Islet precursor cell (in vitro differentiated cells): ENCODE measurements around the gene PPP4R3A.
"Not testable (repeated sequence)": the region's sequence is repeated elsewhere in the genome, so short reads cannot be mapped to it uniquely, and the experiment has no call there.

Source experiments
- DNase-seq: peaks from one replicate; pipeline ENCODE4 v3.0.0-alpha.2; 2018

PPP4R3A gene

DNA sequence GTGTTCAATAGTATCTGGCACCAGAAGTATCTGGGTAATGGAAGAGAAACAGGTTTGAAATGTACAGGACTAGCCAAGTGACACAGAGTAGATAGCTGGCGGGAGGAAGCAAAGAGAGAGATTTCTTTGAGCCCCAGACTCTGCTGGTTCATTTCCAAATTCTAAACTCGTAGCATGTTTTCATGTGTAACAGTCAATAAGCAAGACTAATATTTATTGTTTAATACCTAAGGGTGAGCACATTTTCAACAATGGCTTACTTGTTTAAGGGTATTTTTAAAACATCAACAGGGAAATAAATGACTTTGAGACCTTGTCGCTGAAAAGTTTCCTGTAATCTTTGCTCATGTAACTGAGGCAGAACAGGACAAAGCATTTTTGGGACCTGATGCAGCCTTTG is 80.7 kb downstream of the PPP4R3A start:
- no peak for DNase-seq

DNA sequence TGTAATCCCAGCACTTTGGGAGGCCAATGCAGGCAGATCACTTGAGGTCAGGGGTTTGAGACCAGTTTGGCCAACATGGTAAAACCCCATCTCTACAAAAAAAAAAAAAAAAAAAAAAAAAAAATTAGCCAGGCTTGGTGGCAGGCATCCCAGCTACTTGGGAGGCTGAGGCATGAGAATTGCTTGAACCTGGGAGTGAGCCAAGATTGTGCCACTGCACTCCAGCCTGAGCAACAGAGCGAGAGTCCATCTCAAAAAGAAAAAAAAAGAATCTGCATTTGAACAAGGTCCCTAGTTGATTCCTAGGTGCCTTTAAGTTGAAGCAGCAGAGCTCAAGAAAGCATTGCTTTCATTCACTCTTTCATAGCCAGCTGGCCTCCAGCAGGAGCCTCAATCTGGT is 81.2 kb downstream of the PPP4R3A start:
- DNase-seq, result not testable (repeated sequence)

DNA sequence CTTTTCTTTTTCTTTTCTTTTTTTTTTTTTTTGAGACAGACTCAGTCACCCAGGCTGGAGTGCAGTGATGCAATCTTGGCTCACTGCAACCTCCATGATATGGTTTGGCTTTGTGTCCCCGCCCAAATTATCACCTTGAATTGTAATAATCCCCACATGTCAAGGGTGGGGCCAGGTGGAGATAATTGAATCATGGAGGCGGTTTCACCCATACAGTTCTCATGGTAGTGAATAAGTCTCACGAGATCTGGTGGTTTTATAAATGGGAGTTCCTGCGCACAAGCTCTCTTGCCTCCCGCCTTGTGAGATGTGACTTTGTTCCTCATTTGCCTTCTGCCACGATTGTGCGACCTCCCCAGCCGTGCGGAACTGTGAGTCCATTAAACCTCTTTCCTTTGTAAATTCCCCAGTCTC is 84.6 kb downstream of the PPP4R3A start:
- not testable (repeated sequence) for DNase-seq

DNA sequence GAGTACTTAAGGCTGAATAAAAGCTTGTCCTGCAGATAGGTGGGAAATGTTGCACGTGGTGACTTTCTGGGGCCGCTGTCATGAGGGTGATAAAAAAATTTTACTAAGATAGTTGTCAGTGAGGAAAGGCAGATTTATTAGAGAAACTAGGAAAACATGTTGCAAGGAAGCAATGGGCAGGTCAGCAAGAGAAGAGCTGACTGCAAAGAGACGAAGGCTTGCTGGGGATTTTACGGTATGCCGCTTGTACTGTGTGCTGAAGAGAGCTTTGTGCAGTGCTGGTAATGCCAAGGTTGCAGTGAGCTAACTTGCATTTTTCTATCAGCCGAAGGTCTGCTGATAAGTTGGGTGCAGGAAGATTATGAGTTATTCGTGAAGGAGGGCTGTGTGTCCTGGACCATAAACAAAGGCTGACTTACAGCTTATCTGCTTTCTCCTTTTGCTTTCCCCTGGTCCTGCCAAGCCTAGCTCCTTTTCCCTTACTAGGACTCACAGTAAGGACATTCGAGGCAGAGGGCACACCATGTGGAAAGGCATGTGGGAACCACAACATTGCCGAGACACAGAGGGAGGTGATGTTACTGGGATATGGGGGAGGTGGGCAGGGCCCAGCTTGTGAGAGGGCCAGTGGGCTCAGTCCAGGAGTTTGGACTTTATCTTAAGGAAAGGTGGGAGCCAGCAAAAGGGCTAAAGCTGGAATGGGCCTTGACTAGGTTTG is 85.1 kb downstream of the PPP4R3A start:
- no peak for DNase-seq

DNA sequence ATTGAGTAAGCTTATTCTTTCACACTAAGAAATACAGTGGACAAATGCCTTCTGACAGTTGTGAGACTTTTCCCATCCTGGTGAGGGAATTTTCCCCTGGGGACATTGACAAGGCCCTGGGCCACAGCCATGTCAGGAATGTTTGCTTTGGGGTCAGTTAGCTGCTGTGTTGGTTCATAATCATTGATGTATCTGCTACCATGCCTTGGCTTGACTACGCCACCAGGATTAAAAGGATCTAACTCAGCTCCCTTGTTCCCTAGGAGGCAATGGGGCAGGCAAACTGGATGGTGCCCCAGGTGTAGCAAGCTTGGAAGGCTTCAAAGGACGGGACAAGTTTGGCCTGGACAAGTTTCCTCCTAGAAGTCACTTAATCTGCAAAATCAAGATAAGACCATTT is 89.4 kb downstream of the PPP4R3A start:
- no peak for DNase-seq

DNA sequence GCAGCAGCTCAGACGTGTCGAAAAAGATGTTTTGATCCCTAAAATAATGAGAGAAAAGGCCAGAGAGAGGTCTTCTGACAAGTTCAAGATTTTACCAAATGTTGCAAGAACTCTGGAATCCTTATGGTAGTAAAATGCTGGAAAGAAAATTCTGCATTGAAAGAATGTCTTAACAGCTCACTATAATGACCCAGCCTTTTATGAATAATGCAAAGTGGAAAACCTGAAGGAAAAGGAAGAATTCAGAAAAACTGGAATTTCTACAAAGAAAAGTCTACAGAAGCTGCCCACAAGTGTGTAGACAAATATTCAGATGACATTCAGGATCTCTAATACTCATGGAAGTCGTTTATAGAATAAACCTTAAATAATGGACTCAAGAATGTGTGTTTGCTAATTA is 90.7 kb downstream of the PPP4R3A start:
- DNase-seq, result no peak

DNA sequence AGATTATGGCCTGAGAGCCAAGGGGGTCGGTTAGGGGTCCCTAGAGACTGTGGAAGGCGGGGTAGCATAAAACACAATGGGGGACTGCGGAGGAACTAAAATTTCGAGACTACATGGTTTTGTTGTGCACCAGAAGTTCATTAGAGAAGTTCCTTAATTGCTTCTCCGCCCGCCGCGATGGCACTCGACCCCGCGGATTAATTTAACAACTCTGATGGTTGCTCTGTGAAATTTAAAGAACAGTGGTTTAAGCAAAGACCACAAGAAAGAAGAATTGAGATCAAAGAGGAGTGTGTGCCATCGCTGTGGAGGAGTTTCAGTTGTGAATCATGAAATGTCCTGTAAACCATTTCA is 91.1 kb downstream of the PPP4R3A start:
- DNase-seq, result no peak

DNA sequence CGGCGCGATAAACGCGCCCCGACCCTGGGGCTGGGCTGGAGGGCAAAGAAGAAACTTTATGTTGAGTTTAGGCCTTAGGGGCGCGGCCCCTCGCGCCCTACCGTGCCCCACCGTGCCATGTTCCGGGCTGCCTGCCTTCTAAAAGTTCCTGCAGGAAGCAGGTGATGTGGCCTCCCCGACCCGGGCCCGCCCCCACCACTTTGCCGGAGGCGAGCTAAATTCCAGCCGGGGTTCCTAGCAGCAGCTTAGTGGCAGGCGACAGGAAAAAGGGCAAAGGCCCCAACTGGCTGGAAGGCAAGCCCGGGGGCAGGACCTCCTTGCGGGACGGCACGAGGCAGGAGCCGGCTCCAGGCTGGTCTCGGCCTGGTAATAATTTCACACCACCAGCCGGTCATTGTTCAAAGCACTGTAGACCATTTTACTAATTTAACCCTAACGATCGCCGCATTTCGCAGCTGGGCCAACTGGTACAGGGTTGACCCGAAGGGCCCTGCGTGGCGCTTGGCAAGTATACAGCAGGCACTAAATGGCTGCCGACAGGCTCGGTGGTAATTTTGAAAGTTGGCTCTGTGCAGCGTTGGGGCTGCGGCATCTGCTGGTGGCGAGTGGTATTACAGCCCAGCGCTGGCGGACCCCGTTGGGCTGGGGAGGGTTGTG is 91.6 kb downstream of the PPP4R3A start:
- peak; percentile 89 for DNase-seq

DNA sequence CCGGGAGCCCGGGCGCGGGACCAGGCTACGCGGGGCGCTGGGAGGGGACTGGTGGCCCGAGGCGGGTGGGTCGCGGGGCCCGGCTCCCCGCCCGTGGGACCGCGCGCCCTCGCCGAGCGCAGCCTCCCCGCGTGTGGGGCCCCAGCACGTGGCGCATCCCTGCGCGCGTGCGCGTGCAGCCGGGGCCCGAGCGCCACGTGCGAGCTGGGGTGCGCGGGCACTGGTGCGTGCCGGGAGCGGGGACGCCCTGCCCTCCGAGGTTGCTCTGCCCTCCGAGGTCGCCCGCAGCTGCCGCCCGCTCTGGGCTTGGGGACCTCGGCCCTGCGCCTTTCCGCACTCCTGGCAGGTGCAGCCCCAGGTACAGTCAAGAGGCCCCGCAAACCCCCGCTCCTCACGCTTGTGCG is 92.1 kb downstream of the PPP4R3A start:
- peak; percentile 64 for DNase-seq

DNA sequence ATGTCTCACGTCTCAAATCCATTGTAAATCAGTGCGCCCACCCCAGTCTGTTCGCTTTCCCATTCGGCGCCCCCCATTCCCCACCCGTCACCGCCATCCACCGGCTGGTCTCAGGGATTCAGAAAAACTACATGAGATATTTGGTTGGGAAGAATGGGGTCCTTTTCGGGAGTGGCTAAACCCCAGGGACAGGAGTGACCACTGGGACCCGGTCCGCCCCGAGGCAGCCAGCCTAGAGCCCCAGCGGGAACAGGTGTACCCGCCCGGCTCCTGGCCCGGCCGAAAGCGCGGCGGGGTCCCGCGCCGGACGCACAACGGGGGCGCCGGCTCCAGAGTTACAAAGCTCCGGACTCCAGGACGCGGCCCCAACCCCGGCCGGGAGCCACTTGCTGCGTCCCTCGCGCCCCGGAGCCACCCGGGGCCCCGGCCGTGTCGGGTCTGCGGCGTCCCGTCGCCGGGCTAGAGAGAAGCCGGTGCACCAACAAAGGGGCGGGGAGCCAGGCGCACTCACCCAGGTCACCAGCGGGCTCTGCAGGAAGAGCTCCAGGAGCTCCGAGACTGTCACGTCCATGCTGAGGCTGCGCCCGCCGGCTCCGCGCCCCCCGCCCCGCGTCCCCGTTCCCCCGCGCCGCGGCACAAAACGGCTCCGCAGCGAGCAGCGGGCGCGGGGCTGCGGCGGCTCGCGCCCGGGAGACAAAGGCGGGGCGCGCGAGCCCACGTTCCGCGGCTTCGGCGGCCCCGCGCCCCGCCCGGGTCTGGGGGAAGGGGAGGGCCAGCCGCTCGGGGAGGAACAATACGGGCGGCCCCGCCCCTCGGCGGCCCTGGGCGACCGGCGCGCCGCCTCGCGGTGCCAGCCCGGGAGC is 92.8 kb downstream of the PPP4R3A start, which contains the start of gene CCDC88C:
Gene CCDC88C (minus strand): TSS at position 701 of the 863 bp plus-strand sequence. CDS start 130 bp downstream, at position 571.
- DNase-seq, result peak; percentile 88

DNA sequence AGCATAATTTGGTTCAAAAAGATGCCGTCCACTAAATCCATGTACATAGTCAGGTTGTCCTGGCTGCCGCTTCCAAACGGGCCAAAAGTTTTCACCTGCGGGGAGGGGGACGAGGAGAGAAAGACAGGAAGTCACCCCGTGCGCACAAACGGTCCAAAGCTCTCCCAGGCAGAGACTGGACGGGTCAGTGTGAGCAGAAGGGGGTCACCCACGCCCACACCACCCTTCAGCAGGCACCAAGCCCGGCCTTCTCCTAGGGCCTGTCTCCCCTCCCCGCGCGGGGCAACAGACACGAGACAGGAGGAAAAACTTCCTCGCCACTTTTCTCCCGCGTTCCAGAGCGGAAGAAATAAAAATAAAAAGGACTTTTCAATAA is 93.4 kb downstream of the PPP4R3A start:
- DNase-seq, result peak; percentile 55

DNA sequence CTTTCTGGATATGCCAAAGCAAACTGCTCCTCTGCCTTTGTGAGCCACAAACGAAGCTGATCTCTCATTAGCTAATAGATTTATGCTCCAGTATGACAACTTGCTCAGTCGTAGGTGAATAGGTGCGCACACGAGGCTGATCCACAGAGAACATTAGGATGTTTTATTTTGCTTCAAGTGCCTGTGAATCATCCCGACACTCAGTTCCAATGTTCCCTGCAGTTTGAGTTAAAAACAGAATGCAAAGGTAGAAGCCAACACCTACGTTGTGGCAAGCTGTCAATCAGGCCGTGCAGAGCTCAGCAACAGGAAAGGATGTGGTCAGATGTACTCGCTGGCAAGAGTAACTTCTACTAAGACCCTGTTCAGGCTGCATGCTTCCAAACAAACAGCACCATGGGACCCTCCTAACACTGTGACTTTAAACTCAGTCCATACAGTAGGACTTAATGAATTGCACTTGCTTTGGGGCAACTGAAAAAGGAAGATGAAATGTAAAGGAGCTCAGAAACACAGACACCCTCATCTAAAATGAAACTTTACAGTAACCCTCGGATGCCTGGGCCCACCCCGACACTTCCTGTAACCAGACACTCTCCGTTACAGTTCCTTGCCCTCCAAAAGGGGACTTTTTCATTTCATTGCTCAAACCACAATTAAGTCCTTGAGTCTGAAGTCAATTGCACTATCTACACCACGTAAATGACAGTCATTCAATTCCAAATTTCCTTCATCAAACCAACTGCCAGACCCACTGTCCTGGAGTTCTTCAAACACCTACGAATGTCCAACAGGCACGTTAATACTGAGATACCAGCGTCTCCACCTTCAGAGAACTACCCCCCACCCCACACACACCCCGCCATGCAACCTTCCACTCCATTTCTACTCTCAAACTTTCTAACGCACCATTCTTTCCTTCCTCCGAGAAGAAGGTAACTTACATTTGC is 94.0 kb downstream of the PPP4R3A start:
- peak; percentile 68 for DNase-seq

DNA sequence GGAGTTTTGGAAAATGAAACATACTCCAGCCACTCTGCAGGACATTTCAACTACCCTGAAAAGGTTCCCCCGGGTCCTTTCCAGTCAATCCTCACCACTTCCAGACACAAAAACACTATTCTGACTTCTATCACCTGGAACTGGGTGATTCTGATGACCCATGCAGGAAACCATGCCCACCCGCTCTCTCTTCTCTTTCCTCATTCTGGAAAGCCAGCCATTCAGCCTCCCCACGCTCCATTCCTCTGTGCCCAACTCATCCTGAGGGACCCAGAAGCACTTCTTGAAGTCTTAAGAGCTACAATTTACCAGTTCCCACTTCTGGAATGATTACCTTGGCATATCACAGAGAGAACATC is 95.7 kb downstream of the PPP4R3A start:
- no peak for DNase-seq

DNA sequence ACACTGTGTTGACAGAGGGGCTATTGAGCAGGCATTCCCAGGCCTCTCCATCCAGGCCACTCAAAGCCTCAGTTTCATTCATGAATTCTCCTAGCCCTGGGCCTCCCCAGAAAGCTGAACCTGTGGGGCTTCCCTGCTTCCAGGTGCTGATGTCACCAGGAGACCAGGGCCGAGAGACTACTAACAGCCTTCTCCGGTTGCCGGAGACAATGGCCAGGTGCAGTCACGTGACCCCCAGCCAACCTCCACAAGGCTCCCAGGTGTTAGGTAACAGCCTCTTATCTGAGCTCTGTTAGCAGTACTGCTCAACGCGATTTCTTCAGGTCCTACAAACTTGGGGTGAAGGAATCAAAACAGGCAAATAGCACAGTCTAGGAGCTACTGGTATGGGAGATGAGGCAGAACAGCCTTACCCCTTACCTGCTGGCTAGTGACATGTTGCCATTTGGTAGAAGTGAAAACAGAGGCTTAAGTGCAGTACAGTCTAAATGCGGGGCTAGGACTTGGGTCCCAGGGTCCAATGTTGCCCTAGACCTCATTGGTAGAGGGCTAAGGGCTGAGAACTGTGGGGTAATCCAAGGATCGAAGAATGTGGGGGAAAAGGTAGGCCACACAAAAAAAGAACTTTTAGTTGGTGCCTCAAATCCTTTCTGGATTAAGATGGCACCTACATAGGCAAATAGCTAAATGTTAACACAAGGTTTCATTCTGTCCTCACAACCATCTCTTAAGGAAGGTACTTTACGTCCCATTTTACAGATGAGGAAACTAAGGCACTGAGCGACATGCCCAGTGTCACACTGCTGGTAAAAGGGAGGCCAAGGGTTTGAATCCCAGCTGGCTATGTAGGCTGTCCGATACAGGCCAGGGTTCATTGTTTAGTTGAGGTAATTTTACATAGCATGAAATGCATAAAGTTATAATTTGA is 96.3 kb downstream of the PPP4R3A start:
- DNase-seq, result peak; percentile 84

DNA sequence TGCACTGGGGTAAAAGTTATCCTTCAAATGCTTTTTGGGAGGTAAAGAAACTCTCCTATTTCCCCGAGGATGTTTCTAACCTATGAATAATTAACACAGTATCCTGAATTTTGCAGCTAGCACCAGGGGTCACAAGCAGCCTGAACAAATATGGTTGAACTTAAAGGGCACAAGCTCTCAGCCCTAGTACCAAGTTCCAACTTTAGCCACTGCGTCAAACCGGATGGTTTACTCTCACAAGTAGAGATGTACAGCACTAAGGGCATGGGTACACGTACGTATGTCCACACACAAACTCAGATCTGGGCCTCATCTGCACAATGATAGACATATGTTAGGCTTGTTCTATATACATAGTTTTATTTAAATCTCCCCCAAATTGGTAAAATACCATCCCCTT is 97.2 kb downstream of the PPP4R3A start:
- peak; percentile 4 for DNase-seq

DNA sequence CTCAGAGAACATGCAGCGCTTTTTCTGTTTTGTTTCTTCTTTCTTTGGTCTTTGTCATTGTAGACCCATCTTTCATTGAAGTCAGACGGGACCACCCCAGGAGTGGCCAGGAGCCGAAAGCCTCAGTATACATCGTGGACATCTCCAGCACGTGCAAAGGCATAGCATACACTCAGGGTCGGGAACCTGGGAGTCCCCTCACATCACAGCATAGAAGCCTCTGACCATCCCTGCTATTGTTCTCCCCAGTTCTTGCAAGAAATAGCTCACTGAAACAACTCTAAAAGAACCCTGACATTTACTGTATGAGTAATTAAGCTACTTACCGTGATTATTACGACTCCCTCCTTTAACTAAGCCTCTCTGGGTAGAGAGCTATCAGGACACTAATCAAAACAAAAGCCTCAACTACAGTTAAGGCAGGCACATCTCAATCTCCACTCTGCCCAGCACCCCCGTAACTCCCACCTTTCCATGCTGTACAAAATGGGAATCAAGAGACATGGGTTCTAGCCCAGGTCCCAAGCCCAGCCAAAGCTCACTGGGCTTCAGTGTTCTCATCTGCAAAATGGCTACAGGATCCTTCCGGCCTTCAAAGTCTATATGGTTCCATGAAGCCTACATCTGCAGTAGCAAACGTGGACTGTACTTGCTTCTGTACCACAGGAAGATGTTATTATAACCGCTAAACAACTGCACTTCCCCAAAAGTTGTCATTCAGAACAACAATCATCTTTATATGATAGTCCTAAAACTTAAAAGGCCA is 99.2 kb downstream of the PPP4R3A start:
- DNase-seq, result no peak

DNA sequence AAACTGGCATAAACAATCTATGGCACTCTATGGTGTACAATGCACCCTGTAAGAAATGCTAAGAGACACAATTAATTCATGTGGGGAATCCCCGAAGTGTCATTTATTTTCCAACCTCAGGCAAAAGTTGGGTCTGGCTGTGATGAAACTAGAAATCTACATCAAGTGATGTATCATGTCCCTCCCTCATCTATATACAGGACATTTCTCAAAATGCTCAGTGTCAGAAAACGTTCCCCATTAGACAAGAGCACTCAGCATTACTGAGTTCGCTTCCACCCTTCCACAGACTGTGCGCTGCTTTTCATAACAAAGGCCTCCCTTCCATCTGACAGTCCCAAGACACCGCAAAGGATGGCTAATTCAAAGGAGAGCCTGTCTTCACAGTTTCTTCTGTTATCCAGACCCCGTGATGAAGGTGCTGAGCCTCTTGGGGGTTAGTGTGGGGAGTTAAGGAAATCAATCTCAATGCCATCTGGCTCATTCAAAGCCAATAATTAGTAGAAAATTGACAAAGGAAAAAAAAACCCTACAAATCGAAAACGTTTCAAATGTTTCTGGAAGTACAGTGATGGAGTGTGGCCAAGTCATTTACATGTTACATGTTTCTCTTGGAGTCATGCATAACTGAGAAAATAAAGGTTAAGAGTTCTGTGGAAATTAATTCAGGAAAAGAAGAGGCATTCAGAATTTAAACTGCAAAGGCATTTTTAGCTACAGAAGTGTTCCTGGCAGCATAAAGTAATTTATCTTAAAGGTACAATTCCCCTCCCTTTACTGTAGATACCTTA is 100.0 kb downstream of the PPP4R3A start:
- DNase-seq, result no peak

DNA sequence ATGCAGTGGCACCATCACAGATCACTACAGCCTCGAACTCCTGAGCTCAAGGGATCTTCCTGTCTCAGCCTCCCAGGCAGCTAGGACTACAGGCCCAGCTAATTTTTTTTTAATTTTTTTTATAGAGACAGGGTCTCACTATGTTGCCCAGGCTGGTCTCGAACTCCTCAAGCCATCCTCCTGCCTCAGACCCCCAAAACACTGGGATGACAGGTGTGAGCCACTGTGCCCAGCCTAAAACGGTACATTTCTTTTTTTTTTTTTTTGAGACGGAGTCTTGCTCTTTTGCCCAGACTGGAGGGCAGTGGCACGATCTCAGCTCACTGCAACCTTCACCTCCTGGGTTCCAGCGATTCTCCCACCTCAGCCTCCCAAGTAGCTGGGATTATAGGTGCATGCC is 100.9 kb downstream of the PPP4R3A start:
- not testable (repeated sequence) for DNase-seq
